Gastrocnemius medialis (tissue), 4 donors: ENCODE measurements around the gene BTBD16.

Experiments used
- POLR2A ChIP-seq, 2 donors: fragments of 450-650 bp; IDR thresholded peaks; one replicate each; pipeline ENCODE4 v1.6.1; 2017; ENCODE audit warnings: antibody characterized with exemption in 2 of 2, mild to moderate bottlenecking in 2 of 2, moderate library complexity in 2 of 2
- TF ChIP-seq, protein P1 (sequence below), 5 experiments: fragments of 450-650 bp in 3 of 5; fragments of 200-600 bp in 2 of 5; sonication (generic) in 2 of 5; IDR thresholded peaks in 4 of 5; conservative IDR thresholded peaks in 1 of 5; 1 replicate in 4 of 5; 2 replicates in 1 of 5; pipeline ENCODE4 v1.5.1; 2016 to 2019; ENCODE audit warnings: antibody characterized with exemption in 5 of 5, mild to moderate bottlenecking in 3 of 5, moderate library complexity in 3 of 5

DNA sequence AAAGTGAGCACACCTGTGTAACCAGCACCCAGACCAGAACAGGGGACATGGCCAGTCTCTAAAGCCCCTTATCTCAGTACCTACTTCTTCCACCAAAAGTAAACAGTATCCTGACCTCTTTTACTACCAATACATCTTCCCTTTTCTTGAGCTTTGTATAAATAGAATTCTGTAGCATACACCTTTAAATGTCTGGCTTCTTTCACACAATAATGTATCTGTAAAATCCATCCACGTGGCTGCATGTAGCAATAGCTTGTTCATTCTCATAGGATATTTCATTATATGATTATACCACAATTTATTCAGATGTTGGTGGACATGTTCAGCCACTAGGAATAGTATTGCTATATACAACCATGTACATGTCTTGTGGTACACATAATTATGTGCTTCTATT lies 40.6 kb downstream of the BTBD16 start:
- TF ChIP-seq, protein P1, sequence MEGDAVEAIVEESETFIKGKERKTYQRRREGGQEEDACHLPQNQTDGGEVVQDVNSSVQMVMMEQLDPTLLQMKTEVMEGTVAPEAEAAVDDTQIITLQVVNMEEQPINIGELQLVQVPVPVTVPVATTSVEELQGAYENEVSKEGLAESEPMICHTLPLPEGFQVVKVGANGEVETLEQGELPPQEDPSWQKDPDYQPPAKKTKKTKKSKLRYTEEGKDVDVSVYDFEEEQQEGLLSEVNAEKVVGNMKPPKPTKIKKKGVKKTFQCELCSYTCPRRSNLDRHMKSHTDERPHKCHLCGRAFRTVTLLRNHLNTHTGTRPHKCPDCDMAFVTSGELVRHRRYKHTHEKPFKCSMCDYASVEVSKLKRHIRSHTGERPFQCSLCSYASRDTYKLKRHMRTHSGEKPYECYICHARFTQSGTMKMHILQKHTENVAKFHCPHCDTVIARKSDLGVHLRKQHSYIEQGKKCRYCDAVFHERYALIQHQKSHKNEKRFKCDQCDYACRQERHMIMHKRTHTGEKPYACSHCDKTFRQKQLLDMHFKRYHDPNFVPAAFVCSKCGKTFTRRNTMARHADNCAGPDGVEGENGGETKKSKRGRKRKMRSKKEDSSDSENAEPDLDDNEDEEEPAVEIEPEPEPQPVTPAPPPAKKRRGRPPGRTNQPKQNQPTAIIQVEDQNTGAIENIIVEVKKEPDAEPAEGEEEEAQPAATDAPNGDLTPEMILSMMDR (IDR thresholded peaks at IDR 0.05 in 4 of 5, conservative IDR thresholded peaks at IDR 0.05 in 1 of 5), result no peak
- TF ChIP-seq POLR2A (IDR thresholded peaks at IDR 0.05), result no peak
